SU-DHL-6 (cell line): ENCODE measurements around the gene TMEM151A.

Experiments
- EZH2phosphoT487 ChIP-seq: fragments of 200-600 bp; sonication (generic), shearing (Covaris generic); conservative IDR thresholded peaks from 2 replicates; pipeline ENCODE4 v1.6.1; 2018; ENCODE audit warnings: mild to moderate bottlenecking, antibody characterized with exemption, low read length, moderate library complexity, mixed read lengths
- TF ChIP-seq, protein P1 (sequence below): fragments of 200-600 bp; sonication (generic); IDR thresholded peaks from one replicate; pipeline ENCODE4 v1.5.1; 2017; ENCODE audit warnings: antibody characterized with exemption, mild to moderate bottlenecking, low read length, moderate library complexity; ENCODE audit not compliant: insufficient read depth, poor library complexity, severe bottlenecking

DNA sequence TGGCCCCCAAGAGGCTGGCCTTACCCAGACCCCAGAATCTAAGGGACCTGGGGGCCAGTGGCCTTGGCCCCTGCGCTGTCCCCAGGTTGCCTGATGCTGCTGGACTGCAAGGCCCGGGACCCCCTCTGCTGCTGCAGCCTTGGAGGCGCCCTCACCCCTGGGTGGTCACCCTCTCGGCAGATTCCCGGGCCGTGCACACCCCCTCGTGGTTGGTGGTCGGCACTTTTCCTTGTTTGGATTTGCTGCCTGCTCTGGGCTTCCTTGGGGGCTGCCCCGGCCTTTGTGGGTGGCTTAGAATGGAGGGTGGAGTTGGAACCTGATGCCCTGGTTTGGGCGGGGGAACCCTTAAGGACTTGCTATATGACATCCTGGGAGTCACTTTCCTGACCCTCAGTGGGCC lies 39.2 kb downstream of the TMEM151A start:
- TF ChIP-seq, protein P1, sequence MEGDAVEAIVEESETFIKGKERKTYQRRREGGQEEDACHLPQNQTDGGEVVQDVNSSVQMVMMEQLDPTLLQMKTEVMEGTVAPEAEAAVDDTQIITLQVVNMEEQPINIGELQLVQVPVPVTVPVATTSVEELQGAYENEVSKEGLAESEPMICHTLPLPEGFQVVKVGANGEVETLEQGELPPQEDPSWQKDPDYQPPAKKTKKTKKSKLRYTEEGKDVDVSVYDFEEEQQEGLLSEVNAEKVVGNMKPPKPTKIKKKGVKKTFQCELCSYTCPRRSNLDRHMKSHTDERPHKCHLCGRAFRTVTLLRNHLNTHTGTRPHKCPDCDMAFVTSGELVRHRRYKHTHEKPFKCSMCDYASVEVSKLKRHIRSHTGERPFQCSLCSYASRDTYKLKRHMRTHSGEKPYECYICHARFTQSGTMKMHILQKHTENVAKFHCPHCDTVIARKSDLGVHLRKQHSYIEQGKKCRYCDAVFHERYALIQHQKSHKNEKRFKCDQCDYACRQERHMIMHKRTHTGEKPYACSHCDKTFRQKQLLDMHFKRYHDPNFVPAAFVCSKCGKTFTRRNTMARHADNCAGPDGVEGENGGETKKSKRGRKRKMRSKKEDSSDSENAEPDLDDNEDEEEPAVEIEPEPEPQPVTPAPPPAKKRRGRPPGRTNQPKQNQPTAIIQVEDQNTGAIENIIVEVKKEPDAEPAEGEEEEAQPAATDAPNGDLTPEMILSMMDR, result no peak
- TF ChIP-seq EZH2phosphoT487, result no peak
